ENCODE data around the gene AK5. TPM values are rescaled to one million over a fixed set of nuclear protein-coding genes. Genes with fewer than 3 reads are reported as not detected.

The AK5 gene
- polyA plus RNA-seq, 2 of the 4 experiments (the other 2 are of a cell fraction): 4.9 to 6.1 TPM

DNA sequence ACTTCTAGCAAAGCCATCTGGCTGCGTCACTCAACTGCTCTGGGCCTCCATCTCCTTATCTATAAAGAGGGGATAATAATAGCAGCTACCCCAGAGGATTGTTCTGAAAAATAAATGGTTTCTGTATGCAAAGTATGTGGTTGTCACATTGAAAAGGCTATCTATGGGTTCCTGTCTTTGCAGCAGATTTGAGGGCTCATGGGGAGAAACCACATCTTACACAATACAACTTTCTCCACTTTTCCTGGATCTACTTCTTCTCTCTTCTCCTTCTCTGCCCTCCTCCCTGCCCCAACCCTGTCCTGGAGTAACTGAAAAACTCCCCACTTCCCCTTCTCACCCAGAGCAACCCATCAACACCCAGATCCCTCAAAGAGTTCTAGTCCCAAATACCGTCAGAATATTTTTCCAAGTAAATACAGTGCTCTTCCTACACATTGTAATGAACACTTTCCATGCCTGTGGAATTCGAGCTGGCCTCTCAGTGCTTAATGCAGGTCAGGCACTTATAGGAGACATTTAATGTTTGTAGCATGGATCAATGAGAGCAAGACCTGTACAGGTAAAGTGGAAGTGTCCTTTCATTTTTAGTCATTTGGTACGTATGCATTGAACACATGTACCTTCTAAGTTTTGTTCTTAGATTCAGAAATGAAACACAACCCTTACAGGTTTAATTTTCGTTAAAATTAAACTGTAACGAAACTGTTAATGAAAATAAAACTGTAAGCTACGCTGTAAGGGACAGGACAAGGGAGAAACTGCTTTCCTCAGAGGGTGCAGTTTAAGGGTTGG is 131.9 kb downstream of the AK5 start:
- POLR2A ChIA-PET: no interaction called here
- no peak for ATAC-seq
- no peak for DNase-seq (ENCODE audit: low read depth in 1 of 2, low spot score in 1 of 2)
- FAIRE-seq: no peak
- CTCF ChIA-PET: no interaction called here
- Histone ChIP-seq H3K27ac (peak overlapping the region in 1 of 2 experiments; percentile 82; a peak in 4 of 6 replicates), H3K4me1 (peaks cover 22% of the 10 kb centered on the region), H3K4me2 (no peak overlapping the region), H3K9me3 (no peaks in the 10 kb centered on the region), H3K4me3 (no peak overlapping the region)
- 84% methylated on average over 7 of the region's 7 CpGs for WGBS (ENCODE audit: missing lambda C conversion rate)
- no peak for TF ChIP-seq HOXB13 (CRISPR knock-in tag; IDR thresholded peaks at IDR 0.05; ENCODE audit: low read depth)
- TF ChIP-seq HOXA7 (CRISPR knock-in tag; IDR thresholded peaks at IDR 0.05): no peak
- no peak for TF ChIP-seq HDAC2 (IDR thresholded peaks at IDR 0.05)
- no peak for TF ChIP-seq POLR2A (IDR thresholded peaks at IDR 0.05; ENCODE audit: low read length)
- no peak for TF ChIP-seq NR3C1 (IDR thresholded peaks at IDR 0.05)
- TF ChIP-seq CEBPB (IDR thresholded peaks at IDR 0.05): no peak
- TF ChIP-seq, protein P1, sequence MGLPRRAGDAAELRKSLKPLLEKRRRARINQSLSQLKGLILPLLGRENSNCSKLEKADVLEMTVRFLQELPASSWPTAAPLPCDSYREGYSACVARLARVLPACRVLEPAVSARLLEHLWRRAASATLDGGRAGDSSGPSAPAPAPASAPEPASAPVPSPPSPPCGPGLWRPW (IDR thresholded peaks at IDR 0.05): no peak
- TF ChIP-seq, protein P2, sequence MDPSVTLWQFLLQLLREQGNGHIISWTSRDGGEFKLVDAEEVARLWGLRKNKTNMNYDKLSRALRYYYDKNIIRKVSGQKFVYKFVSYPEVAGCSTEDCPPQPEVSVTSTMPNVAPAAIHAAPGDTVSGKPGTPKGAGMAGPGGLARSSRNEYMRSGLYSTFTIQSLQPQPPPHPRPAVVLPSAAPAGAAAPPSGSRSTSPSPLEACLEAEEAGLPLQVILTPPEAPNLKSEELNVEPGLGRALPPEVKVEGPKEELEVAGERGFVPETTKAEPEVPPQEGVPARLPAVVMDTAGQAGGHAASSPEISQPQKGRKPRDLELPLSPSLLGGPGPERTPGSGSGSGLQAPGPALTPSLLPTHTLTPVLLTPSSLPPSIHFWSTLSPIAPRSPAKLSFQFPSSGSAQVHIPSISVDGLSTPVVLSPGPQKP (IDR thresholded peaks at IDR 0.05; ENCODE audit: low read depth, low read length): no peak
- TF ChIP-seq, protein P3, sequence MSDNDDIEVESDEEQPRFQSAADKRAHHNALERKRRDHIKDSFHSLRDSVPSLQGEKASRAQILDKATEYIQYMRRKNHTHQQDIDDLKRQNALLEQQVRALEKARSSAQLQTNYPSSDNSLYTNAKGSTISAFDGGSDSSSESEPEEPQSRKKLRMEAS (IDR thresholded peaks at IDR 0.05): no peak
- TF ChIP-seq, protein P4, sequence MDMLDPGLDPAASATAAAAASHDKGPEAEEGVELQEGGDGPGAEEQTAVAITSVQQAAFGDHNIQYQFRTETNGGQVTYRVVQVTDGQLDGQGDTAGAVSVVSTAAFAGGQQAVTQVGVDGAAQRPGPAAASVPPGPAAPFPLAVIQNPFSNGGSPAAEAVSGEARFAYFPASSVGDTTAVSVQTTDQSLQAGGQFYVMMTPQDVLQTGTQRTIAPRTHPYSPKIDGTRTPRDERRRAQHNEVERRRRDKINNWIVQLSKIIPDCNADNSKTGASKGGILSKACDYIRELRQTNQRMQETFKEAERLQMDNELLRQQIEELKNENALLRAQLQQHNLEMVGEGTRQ (IDR thresholded peaks at IDR 0.05): no peak
- TF ChIP-seq, protein P5, sequence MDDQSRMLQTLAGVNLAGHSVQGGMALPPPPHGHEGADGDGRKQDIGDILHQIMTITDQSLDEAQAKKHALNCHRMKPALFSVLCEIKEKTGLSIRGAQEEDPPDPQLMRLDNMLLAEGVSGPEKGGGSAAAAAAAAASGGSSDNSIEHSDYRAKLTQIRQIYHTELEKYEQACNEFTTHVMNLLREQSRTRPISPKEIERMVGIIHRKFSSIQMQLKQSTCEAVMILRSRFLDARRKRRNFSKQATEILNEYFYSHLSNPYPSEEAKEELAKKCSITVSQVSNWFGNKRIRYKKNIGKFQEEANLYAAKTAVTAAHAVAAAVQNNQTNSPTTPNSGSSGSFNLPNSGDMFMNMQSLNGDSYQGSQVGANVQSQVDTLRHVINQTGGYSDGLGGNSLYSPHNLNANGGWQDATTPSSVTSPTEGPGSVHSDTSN (IDR thresholded peaks at IDR 0.05): no peak
- TF ChIP-seq FOSL2 (IDR thresholded peaks at IDR 0.05): no peak
- TF ChIP-seq FOSL2 (CRISPR knock-in tag; IDR thresholded peaks at IDR 0.05): no peak
- no peak for TF ChIP-seq KDM5A (IDR thresholded peaks at IDR 0.05)
- no peak for TF ChIP-seq ZC3H11A (IDR thresholded peaks at IDR 0.05)
- TF ChIP-seq, protein P6, sequence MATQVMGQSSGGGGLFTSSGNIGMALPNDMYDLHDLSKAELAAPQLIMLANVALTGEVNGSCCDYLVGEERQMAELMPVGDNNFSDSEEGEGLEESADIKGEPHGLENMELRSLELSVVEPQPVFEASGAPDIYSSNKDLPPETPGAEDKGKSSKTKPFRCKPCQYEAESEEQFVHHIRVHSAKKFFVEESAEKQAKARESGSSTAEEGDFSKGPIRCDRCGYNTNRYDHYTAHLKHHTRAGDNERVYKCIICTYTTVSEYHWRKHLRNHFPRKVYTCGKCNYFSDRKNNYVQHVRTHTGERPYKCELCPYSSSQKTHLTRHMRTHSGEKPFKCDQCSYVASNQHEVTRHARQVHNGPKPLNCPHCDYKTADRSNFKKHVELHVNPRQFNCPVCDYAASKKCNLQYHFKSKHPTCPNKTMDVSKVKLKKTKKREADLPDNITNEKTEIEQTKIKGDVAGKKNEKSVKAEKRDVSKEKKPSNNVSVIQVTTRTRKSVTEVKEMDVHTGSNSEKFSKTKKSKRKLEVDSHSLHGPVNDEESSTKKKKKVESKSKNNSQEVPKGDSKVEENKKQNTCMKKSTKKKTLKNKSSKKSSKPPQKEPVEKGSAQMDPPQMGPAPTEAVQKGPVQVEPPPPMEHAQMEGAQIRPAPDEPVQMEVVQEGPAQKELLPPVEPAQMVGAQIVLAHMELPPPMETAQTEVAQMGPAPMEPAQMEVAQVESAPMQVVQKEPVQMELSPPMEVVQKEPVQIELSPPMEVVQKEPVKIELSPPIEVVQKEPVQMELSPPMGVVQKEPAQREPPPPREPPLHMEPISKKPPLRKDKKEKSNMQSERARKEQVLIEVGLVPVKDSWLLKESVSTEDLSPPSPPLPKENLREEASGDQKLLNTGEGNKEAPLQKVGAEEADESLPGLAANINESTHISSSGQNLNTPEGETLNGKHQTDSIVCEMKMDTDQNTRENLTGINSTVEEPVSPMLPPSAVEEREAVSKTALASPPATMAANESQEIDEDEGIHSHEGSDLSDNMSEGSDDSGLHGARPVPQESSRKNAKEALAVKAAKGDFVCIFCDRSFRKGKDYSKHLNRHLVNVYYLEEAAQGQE (IDR thresholded peaks at IDR 0.05): no peak
- TF ChIP-seq GATA3 (IDR thresholded peaks at IDR 0.05; ENCODE audit: borderline replicate concordance): no peak

DNA sequence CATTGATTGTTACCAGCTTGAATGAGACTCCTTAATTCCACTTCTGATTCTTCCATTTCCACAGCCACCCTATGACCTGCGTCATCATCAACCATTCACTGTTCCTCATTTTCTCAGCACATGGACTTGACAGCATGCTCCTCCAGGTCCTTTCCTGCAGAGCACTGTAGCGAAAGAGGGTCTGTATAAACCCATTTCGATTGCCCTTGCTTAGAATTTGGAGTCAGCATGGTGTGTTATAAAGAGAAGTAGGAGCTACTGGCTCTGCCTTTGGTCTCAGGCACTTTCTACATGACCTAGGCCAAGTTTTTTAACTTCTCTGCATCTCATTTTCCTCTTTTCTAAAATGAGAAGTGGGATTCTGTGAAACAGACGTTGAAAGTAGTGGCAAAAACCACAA is 133.8 kb downstream of the AK5 start:
- FAIRE-seq: no peak

More for the DNA sequence above, 133.8 kb downstream of the AK5 start:
- no peak for ATAC-seq
- Histone ChIP-seq H3K4me3 (no peak overlapping the region), H3K27ac (no peak overlapping the region), H3K9me3 (no peaks in the 10 kb centered on the region), H3K4me1 (peaks cover 26% of the 10 kb centered on the region), H3K4me2 (no peak overlapping the region)
- ChIA-PET CTCF (no interaction called here), POLR2A (no interaction called here)
- WGBS (ENCODE audit: missing lambda C conversion rate): 75% methylated on average over 4 of the region's 4 CpGs
- no peak for DNase-seq (ENCODE audit: low read depth in 1 of 2, low spot score in 1 of 2)
- TF ChIP-seq ZFP36 (IDR thresholded peaks at IDR 0.05; ENCODE audit: borderline replicate concordance, partially characterized antibody) (no peak), NFE2L2 (conservative IDR thresholded peaks at IDR 0.05; ENCODE audit: low read length) (no peak), TFCP2L1 (CRISPR knock-in tag; IDR thresholded peaks at IDR 0.05) (no peak), TP53 (CRISPR knock-in tag; IDR thresholded peaks at IDR 0.05) (no peak), CBX2 (IDR thresholded peaks at IDR 0.05; ENCODE audit: borderline replicate concordance, low read depth) (no peak)
- TF ChIP-seq, protein P5 (IDR thresholded peaks at IDR 0.05): no peak

All from A549 (cell line).